Measurements from ENCODE around the gene NADK.

DNA sequence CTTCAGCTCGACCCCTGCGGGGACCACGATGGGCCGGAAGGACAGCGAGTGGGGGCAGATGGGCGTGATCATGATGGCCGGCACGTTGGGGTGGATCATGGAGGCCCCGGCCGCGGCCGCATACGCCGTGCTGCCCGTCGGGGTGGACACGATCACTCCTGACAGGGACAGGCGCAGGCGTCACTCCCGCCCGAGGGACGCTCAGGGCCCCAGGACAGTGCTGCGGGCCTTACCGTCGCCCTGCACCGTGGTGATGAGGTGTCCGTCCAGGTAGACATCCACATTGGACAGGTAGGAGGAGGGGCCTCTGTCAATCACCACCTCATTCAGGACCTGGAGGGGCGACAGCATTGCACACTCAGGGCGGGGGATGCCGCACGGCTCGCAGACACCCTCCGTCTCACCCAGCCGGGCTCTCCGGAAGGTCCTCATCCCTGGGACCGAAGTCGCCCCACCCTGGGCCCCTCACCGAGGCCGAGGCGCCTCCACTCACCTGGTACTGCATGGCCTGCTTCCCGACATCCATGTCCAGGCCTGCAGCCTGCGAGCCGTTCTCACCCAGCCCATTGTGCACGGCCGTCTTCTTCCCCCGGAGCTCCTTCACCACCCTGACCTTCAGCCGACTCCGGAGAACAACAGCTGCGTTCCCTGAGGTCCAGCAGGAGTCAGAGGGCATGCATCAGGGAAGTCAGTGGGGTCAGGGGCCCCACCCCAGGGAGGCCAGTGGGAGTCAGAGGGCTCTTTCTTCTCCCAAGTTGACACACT, 24.0 kb downstream of the NADK start:
- TF ChIP-seq POLR2A (IDR thresholded peaks at IDR 0.05) = no peak
- TF ChIP-seq, protein P1, sequence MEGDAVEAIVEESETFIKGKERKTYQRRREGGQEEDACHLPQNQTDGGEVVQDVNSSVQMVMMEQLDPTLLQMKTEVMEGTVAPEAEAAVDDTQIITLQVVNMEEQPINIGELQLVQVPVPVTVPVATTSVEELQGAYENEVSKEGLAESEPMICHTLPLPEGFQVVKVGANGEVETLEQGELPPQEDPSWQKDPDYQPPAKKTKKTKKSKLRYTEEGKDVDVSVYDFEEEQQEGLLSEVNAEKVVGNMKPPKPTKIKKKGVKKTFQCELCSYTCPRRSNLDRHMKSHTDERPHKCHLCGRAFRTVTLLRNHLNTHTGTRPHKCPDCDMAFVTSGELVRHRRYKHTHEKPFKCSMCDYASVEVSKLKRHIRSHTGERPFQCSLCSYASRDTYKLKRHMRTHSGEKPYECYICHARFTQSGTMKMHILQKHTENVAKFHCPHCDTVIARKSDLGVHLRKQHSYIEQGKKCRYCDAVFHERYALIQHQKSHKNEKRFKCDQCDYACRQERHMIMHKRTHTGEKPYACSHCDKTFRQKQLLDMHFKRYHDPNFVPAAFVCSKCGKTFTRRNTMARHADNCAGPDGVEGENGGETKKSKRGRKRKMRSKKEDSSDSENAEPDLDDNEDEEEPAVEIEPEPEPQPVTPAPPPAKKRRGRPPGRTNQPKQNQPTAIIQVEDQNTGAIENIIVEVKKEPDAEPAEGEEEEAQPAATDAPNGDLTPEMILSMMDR (IDR thresholded peaks at IDR 0.05) = no peak

Data from ovary (tissue), 3 donors.